Activated CD8-positive, alpha-beta T cell treated with anti-CD3 and anti-CD28 coated beads for 36 hours (primary cell): Measurements from ENCODE around the gene PLAC1. TPM values are rescaled to one million over a fixed set of nuclear protein-coding genes. Genes with fewer than 3 reads are reported as not detected.

ENCODE experiments used
- ATAC-seq: fragments of 200-7000 bp; cut with Tn5 transposase; one replicate; pipeline ENCODE4 v1.10.0; 2021; ENCODE audit warnings: mild to moderate bottlenecking, moderate library complexity
- CTCF ChIA-PET: fragments of 350-600 bp; sonication (Branson Sonifier 250); formaldehyde crosslinking; loops from one replicate; lab custom pipeline; 2021; ENCODE audit warnings: antibody characterized with exemption; lab: Charles Lee
- POLR2A ChIA-PET: fragments of 350-600 bp; sonication (Branson Sonifier 250); formaldehyde crosslinking; loops from one replicate; lab custom pipeline; 2021; ENCODE audit warnings: antibody characterized with exemption; lab: Charles Lee
- DNase-seq: peaks from one replicate; pipeline ENCODE4 v3.0.0-alpha.2; 2020
- H3K27ac Mint-ChIP-seq: one replicate; pipeline ENCODE4 v1.8.0; 2021; ENCODE audit warnings: mild to moderate bottlenecking, mixed read lengths
- H3K27me3 Mint-ChIP-seq: one replicate; pipeline ENCODE4 v1.8.0; 2021; ENCODE audit warnings: mixed read lengths
- H3K36me3 Mint-ChIP-seq: one replicate; pipeline ENCODE4 v1.8.0; 2021; ENCODE audit warnings: low read depth, mixed read lengths
- H3K4me1 Mint-ChIP-seq: one replicate; pipeline ENCODE4 v1.8.0; 2021; ENCODE audit warnings: low read depth, mixed read lengths
- H3K4me3 Mint-ChIP-seq: one replicate; pipeline ENCODE4 v1.8.0; 2021; ENCODE audit warnings: mild to moderate bottlenecking, moderate library complexity, mixed read lengths
- H3K9me3 Mint-ChIP-seq: one replicate; pipeline ENCODE4 v1.8.0; 2021; ENCODE audit warnings: mixed read lengths
- intact Hi-C: fragments of 100-400 bp; cut with micrococcal nuclease; formaldehyde crosslinking; loops from one replicate; pipeline ENCODE4 v1.10.0; 2022
- total RNA-seq, 2 experiments: library from RNA; stranded (reverse); gene quantifications; one replicate each; pipeline ENCODE4 v1.2.3, GENCODE V29; 2021
- TF ChIP-seq, protein P1 (sequence below): fragments of 200-600 bp; IDR thresholded peaks from one replicate; pipeline ENCODE4 v1.8.0; 2022; ENCODE audit warnings: antibody characterized with exemption, mild to moderate bottlenecking

PLAC1 gene
- total RNA-seq, 2 experiments from 2014 or later = not detected

DNA sequence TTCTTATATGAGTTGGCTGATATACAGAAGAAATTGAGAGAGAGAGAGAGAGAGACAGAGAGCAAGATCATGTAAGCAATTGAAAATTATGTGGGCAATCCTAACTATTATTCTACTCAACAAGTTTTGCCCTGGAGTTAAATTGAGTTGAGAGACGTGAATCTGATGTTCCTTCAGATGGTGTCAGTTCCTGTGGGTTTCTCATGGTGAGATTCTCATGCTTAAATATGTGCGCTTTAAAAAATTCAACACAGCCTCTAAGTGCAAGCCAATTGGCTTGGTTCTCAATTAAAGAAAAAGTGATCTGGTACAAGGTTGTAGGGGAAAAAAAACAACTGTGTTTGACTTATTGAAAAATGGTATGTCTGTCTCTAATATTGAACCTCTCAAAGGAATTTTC lies 35.4 kb upstream of the PLAC1 start:
- no peak for DNase-seq
- ChIA-PET POLR2A (no interaction called here), CTCF (no interaction called here)
- Mint-ChIP-seq H3K27me3 (peaks cover 6% of the 10 kb centered on the region), H3K27ac (no peak overlapping the region), H3K4me1 (no peaks in the 10 kb centered on the region), H3K36me3 (no peaks in the 10 kb centered on the region), H3K9me3 (no peaks in the 10 kb centered on the region), H3K4me3 (no peak overlapping the region)
- intact Hi-C loops = no loop called here
- ATAC-seq = no peak
- TF ChIP-seq, protein P1, sequence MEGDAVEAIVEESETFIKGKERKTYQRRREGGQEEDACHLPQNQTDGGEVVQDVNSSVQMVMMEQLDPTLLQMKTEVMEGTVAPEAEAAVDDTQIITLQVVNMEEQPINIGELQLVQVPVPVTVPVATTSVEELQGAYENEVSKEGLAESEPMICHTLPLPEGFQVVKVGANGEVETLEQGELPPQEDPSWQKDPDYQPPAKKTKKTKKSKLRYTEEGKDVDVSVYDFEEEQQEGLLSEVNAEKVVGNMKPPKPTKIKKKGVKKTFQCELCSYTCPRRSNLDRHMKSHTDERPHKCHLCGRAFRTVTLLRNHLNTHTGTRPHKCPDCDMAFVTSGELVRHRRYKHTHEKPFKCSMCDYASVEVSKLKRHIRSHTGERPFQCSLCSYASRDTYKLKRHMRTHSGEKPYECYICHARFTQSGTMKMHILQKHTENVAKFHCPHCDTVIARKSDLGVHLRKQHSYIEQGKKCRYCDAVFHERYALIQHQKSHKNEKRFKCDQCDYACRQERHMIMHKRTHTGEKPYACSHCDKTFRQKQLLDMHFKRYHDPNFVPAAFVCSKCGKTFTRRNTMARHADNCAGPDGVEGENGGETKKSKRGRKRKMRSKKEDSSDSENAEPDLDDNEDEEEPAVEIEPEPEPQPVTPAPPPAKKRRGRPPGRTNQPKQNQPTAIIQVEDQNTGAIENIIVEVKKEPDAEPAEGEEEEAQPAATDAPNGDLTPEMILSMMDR = no peak

DNA sequence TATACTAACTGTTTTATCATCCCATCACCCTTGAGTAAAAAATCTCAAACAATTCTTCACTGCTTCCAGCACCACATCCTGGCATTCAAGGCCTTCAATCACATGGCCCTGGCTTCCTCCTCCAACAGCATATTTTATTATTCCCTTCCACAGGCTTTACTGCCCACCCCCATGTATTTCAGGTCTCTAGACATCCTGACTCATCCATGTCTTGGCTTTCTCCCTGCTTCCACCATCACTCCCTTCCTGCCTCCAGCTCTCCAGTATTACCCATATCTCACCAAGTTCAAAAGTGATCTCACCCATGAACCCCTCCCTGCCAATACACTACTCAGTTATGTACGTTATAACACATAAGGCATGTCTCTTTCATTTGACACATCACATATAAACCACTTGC lies 34.7 kb upstream of the PLAC1 start:
- Mint-ChIP-seq H3K27me3 (peaks cover 2% of the 10 kb centered on the region), H3K4me1 (no peaks in the 10 kb centered on the region), H3K4me3 (no peak overlapping the region), H3K9me3 (no peaks in the 10 kb centered on the region), H3K36me3 (no peaks in the 10 kb centered on the region), H3K27ac (no peak overlapping the region)
- ATAC-seq (no peak), DNase-seq (no peak)
- TF ChIP-seq, protein P1 = no peak
- intact Hi-C loops = no loop called here
- POLR2A ChIA-PET = no interaction called here
- CTCF ChIA-PET = no interaction called here

DNA sequence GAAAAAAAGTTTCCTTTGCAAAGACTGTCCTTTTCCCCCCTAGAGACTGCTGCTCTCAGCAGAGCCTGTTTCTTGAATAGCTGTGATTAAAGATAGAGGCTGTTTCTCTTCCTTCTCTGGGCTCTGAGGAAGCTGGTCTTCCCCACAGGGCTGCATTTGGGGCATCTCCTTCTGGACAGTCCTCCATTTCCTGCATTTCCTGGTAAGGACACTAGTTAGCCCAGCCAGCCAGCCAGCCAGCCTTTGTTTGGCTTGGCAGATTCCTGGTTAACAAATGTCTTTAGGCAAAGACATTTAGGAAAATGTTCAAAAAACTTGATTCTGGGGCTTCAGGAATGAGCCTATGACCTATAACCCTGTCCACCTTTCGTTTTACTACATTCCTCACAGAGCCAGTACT lies 34.0 kb upstream of the PLAC1 start:
- Mint-ChIP-seq H3K27me3 (peaks cover 2% of the 10 kb centered on the region), H3K4me1 (no peaks in the 10 kb centered on the region), H3K9me3 (no peaks in the 10 kb centered on the region), H3K36me3 (no peaks in the 10 kb centered on the region), H3K4me3 (no peak overlapping the region), H3K27ac (no peak overlapping the region)
- CTCF ChIA-PET = no interaction called here
- TF ChIP-seq, protein P1 = no peak
- ATAC-seq = no peak
- POLR2A ChIA-PET = no interaction called here
- no peak for DNase-seq
- intact Hi-C loops = no loop called here

DNA sequence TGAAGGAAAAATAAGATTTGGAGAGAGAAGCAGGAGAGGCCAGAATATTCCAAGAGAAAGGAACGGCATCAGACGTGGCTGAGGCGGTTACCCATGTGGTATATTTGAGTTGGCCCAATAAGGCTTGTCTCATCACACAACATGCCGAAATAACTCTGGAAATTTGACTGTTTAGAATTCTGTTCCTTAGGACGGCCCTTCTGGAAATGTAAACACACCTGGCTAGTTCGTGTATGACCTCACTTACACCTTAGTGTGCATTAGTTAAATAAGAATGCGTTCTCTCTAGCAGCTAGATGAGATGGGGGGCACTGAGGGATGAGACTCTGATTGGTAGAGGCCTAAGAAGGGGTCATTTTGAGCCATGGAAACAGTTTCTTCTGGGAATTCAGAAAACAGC lies 33.2 kb upstream of the PLAC1 start:
- intact Hi-C loops = no loop called here
- no peaks in the 10 kb centered on the region for H3K9me3 Mint-ChIP-seq
- H3K36me3 Mint-ChIP-seq = no peaks in the 10 kb centered on the region
- ChIA-PET CTCF (no interaction called here), POLR2A (interaction anchor here (0.8 kb wide), 1 partner anchor 15 kb away, joined by 3 read pairs; no protein-coding TSS in a partner anchor)
- H3K4me3 Mint-ChIP-seq = no peak overlapping the region
- ATAC-seq = no peak
- no peak overlapping the region for H3K27ac Mint-ChIP-seq
- no peak for DNase-seq
- TF ChIP-seq, protein P1 = no peak
- H3K4me1 Mint-ChIP-seq = no peaks in the 10 kb centered on the region
- H3K27me3 Mint-ChIP-seq = peaks cover 2% of the 10 kb centered on the region

DNA sequence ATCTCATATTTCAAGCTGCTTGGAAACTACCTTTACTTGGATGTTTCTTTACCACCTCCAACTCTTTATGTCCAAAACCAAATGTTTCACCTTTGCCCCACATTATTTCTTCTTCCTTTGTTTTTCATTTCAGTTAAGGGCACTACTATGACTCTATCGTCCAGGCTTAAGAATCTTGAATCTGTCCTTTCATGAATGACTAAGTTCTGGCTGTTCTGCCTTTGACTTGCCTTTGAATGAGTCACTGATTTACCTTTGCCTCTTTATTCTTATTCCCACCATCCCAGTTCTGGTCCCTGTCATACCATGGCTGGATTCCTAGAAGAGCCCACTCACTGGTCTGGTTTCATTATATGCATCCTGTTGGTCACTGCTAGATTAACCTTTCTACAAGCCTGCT lies 30.6 kb upstream of the PLAC1 start:
- Mint-ChIP-seq H3K4me1 (no peaks in the 10 kb centered on the region), H3K27ac (no peak overlapping the region), H3K27me3 (peaks cover 2% of the 10 kb centered on the region), H3K4me3 (no peak overlapping the region), H3K36me3 (no peaks in the 10 kb centered on the region), H3K9me3 (no peaks in the 10 kb centered on the region)
- CTCF ChIA-PET = no interaction called here
- no peak for DNase-seq
- TF ChIP-seq, protein P1 = no peak
- POLR2A ChIA-PET = no interaction called here
- ATAC-seq = no peak
- intact Hi-C loops = no loop called here
